Measurements from ENCODE around the gene MACC1. TPM values are rescaled to one million over a fixed set of nuclear protein-coding genes. Genes with fewer than 3 reads are reported as not detected.

Gene MACC1
- total and polyA plus RNA-seq, 4 donors: 0.69 to 3.0 (median 1.7) TPM; not detected in 1

DNA sequence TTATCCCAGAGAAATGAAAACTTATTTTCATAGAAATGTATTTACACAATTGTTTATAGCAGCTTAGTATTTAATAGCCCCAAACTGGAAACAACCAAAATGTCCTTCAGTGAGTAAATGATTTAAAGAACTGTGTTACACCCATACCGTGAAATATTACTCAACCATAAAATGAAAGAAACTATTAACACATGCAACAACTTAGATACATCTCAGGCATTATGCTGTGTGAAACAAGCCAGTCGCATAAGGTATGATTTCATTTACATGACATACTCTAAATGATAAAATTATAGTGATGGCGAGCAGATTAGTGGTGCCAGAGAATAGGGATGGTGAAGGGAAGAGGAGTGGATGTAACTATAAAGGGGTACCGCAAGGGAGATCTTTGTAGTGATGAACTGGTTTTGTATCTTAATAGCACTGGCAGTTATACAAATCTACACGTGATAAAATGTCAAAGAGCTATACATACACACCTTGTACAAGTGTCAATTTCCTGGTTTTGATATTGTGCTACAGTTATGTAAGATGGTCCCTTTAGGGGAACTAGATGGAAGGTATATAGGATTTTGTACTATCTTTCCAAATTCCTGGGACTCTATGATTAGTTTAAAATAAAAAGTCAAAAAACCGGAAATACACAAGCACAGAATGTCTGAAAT lies 40.5 kb downstream of the MACC1 start:
- intact Hi-C loops (cut with DNase I): loop anchor here in 1 of 2 donors (10.0 kb wide), 1 partner anchor 432 kb away; no protein-coding TSS in a partner anchor
- no peak for DNase-seq
- no peaks in the 10 kb centered on the region for H3K4me1 ChIP-seq (ENCODE audit: control insufficient read depth in 1 of 2, insufficient read depth in 2 of 2, low read length in 2 of 2)

DNA sequence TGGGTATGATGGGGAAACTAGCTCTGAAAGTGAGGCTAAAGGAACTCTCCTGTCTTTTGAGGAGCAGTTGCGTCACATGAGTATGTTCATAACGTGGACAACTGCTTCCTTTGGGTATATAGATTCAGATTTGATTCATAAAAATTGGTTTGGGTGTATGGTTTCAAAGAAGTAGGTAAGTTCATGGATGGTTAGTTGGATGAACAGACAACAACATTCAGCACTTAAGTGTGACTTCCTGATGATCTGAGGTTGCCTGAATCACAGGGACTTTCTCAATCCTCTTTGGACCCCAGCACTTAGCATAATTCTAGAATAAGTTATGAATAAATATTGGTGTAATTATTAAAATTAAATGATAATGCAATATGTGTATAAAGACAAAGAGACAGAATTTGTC lies 43.4 kb downstream of the MACC1 start:
- H3K27ac ChIP-seq (ENCODE audit: low read depth in 1 of 2, low read length in 2 of 2): no peak overlapping the region
- 79% methylated on average over 2 of the region's 2 CpGs for WGBS, 2 donors
- DNase-seq (no peak), ATAC-seq (ENCODE audit: low FRiP score) (no peak)
- H3K9me3 ChIP-seq (ENCODE audit: control insufficient read depth, low read length): no peaks in the 10 kb centered on the region
- H3K4me1 ChIP-seq (ENCODE audit: control insufficient read depth in 1 of 2, insufficient read depth in 2 of 2, low read length in 2 of 2): no peaks in the 10 kb centered on the region
- no peak overlapping the region for H3K4me3 ChIP-seq (ENCODE audit: low read length in 2 of 2)
- no peaks in the 10 kb centered on the region for H3K36me3 ChIP-seq (ENCODE audit: control insufficient read depth in 1 of 2, insufficient read depth in 2 of 2, low read length in 1 of 2)
- no peaks in the 10 kb centered on the region for H3K27me3 ChIP-seq (ENCODE audit: control insufficient read depth in 1 of 2, insufficient read depth in 2 of 2, low read length in 1 of 2)
- intact Hi-C loops (cut with DNase I): loop anchor here in 1 of 2 donors (10.0 kb wide), 1 partner anchor 429 kb away; no protein-coding TSS in a partner anchor

More for the DNA sequence above, 40.5 kb downstream of the MACC1 start:
- no peaks in the 10 kb centered on the region for H3K27me3 ChIP-seq (ENCODE audit: control insufficient read depth in 1 of 2, insufficient read depth in 2 of 2, low read length in 1 of 2)
- H3K36me3 ChIP-seq (ENCODE audit: control insufficient read depth in 1 of 2, insufficient read depth in 2 of 2, low read length in 1 of 2): no peaks in the 10 kb centered on the region
- H3K9me3 ChIP-seq (ENCODE audit: control insufficient read depth, low read length): no peaks in the 10 kb centered on the region
- 66 to 67% methylated on average over 6 of the region's 6 CpGs for WGBS, 2 donors
- ATAC-seq (ENCODE audit: low FRiP score): no peak
- H3K4me3 ChIP-seq (ENCODE audit: low read length in 2 of 2): no peak overlapping the region
- H3K27ac ChIP-seq (ENCODE audit: low read depth in 1 of 2, low read length in 2 of 2): no peak overlapping the region

DNA sequence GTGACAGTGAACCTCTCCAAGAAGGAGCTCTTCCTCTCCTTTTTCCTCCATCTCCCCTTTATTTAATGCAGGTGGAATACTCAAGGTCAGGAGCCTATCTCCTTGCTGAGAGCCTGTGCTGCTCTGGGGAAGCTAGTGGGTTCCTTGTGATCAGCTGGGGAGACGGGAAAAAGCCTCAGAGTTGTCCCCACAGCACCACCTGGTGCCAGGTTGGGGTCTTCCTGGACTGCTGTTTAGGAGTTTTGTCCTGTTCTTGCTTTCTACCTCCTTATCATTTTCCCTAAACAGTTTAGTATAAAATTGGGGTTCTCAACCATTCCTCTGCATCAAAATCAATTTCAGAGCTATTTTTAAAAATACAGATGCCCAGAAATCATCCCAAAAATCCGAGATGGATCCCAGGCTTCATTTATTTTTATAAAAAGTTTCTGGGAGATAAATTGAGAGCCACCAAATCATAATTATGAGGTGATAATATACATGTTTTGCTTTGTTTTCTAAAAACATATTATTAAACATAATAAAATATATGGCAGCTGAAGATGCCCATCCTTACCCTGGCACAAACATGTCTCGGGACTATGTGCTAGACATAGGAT lies 44.3 kb downstream of the MACC1 start:
- no peaks in the 10 kb centered on the region for H3K9me3 ChIP-seq (ENCODE audit: control insufficient read depth, low read length)
- 32 to 37% methylated on average over 3 of the region's 3 CpGs for WGBS, 2 donors
- no peak overlapping the region for H3K4me3 ChIP-seq (ENCODE audit: low read length in 2 of 2)
- H3K27me3 ChIP-seq (ENCODE audit: control insufficient read depth in 1 of 2, insufficient read depth in 2 of 2, low read length in 1 of 2): no peaks in the 10 kb centered on the region
- intact Hi-C loops (cut with DNase I): loop anchor here in 1 of 2 donors (10.0 kb wide), 1 partner anchor 428 kb away; no protein-coding TSS in a partner anchor
- ATAC-seq (ENCODE audit: low FRiP score) (peak; percentile 74), DNase-seq (peak; percentile 66 to 80)
- no peaks in the 10 kb centered on the region for H3K36me3 ChIP-seq (ENCODE audit: control insufficient read depth in 1 of 2, insufficient read depth in 2 of 2, low read length in 1 of 2)
- no peak overlapping the region for H3K27ac ChIP-seq (ENCODE audit: low read depth in 1 of 2, low read length in 2 of 2)
- H3K4me1 ChIP-seq (ENCODE audit: control insufficient read depth in 1 of 2, insufficient read depth in 2 of 2, low read length in 2 of 2): no peaks in the 10 kb centered on the region

GRCh38 chr7:20170633-20171032 lies 46.6 kb downstream of the MACC1 start:
- H3K4me1 ChIP-seq (ENCODE audit: control insufficient read depth in 1 of 2, insufficient read depth in 2 of 2, low read length in 2 of 2): no peaks in the 10 kb centered on the region
- 29 to 39% methylated on average over 2 of the region's 2 CpGs for WGBS, 2 donors
- intact Hi-C loops (cut with DNase I): loop anchor here in 1 of 2 donors (10.0 kb wide), 1 partner anchor 426 kb away; no protein-coding TSS in a partner anchor
- DNase-seq (no peak), ATAC-seq (ENCODE audit: low FRiP score) (no peak)
- no peaks in the 10 kb centered on the region for H3K9me3 ChIP-seq (ENCODE audit: control insufficient read depth, low read length)
- H3K27ac ChIP-seq (ENCODE audit: low read depth in 1 of 2, low read length in 2 of 2): no peak overlapping the region
- H3K27me3 ChIP-seq (ENCODE audit: control insufficient read depth in 1 of 2, insufficient read depth in 2 of 2, low read length in 1 of 2): no peaks in the 10 kb centered on the region
- H3K36me3 ChIP-seq (ENCODE audit: control insufficient read depth in 1 of 2, insufficient read depth in 2 of 2, low read length in 1 of 2): no peaks in the 10 kb centered on the region
- H3K4me3 ChIP-seq (ENCODE audit: low read length in 2 of 2): no peak overlapping the region

GRCh38 chr7:20165146-20165510 lies 52.1 kb downstream of the MACC1 start:
- Histone ChIP-seq H3K4me3 (ENCODE audit: low read length in 2 of 2) (no peak overlapping the region), H3K27ac (ENCODE audit: low read depth in 1 of 2, low read length in 2 of 2) (no peak overlapping the region), H3K27me3 (ENCODE audit: control insufficient read depth in 1 of 2, insufficient read depth in 2 of 2, low read length in 1 of 2) (no peaks in the 10 kb centered on the region), H3K9me3 (ENCODE audit: control insufficient read depth, low read length) (no peaks in the 10 kb centered on the region), H3K36me3 (ENCODE audit: control insufficient read depth in 1 of 2, insufficient read depth in 2 of 2, low read length in 1 of 2) (no peaks in the 10 kb centered on the region), H3K4me1 (ENCODE audit: control insufficient read depth in 1 of 2, insufficient read depth in 2 of 2, low read length in 2 of 2) (no peaks in the 10 kb centered on the region)
- WGBS, 2 donors: 10 to 30% methylated on average over 1 of the region's 1 CpG
- ATAC-seq (ENCODE audit: low FRiP score): no peak
- intact Hi-C loops (cut with DNase I): loop anchor here (5.0 to 10.0 kb wide), 2 partner anchors 427 to 430 kb away; no protein-coding TSS in a partner anchor
- no peak for DNase-seq

DNA sequence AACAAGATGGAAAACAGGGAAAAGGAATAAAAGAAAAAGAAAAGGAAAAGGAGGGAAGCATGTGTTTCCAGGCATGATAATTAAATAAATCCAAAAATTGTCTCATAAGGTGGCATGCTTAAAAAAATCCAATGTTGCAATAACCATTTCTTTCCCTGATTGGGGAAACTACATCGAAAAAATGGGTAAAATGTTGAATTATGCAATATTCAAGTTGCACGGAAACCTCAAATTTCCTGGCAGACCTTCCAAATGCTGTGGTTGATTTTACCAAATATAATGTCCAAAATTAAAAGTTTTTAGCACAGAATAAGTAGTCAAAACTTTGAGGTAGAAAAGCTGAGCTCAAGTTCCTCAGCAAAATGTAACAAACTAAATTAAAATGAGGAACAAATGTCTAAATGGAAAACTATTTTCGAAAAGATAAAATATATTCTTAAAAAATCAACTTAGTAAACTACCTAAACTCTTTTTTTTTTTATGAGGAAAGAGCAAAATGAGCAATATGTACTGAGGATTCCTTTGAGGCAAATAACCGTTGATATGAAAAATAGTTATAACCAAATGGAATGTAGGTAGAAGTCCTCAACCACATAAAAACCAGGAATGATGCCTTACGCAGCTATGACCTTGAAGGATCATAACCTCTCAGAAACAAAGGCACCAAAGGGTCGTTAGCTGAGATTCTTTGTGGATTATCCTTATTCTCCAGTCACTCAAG lies 52.6 kb downstream of the MACC1 start:
- Histone ChIP-seq H3K9me3 (ENCODE audit: control insufficient read depth, low read length) (peaks cover under 1% of the 10 kb centered on the region), H3K27me3 (ENCODE audit: control insufficient read depth in 1 of 2, insufficient read depth in 2 of 2, low read length in 1 of 2) (no peaks in the 10 kb centered on the region), H3K36me3 (ENCODE audit: control insufficient read depth in 1 of 2, insufficient read depth in 2 of 2, low read length in 1 of 2) (no peaks in the 10 kb centered on the region), H3K27ac (ENCODE audit: low read depth in 1 of 2, low read length in 2 of 2) (no peak overlapping the region), H3K4me1 (ENCODE audit: control insufficient read depth in 1 of 2, insufficient read depth in 2 of 2, low read length in 2 of 2) (no peaks in the 10 kb centered on the region), H3K4me3 (ENCODE audit: low read length in 2 of 2) (no peak overlapping the region)
- intact Hi-C loops (cut with DNase I): loop anchor here (5.0 to 10.0 kb wide), 2 partner anchors 428 to 430 kb away; no protein-coding TSS in a partner anchor
- DNase-seq (no peak), ATAC-seq (ENCODE audit: low FRiP score) (no peak)
- 76 to 79% methylated on average over 6 of the region's 6 CpGs for WGBS, 2 donors

GRCh38 chr7:20162665-20163064 lies 54.5 kb downstream of the MACC1 start:
- DNase-seq (no peak), ATAC-seq (ENCODE audit: low FRiP score) (no peak)
- no peaks in the 10 kb centered on the region for H3K4me1 ChIP-seq (ENCODE audit: control insufficient read depth in 1 of 2, insufficient read depth in 2 of 2, low read length in 2 of 2)
- intact Hi-C loops (cut with DNase I): loop anchor here in 1 of 2 donors (10.0 kb wide), 1 partner anchor 432 kb away; no protein-coding TSS in a partner anchor
- 86 to 100% methylated on average over 1 of the region's 1 CpG for WGBS, 2 donors
- no peak overlapping the region for H3K4me3 ChIP-seq (ENCODE audit: low read length in 2 of 2)
- H3K9me3 ChIP-seq (ENCODE audit: control insufficient read depth, low read length): peaks cover 1% of the 10 kb centered on the region
- no peak overlapping the region for H3K27ac ChIP-seq (ENCODE audit: low read depth in 1 of 2, low read length in 2 of 2)
- no peaks in the 10 kb centered on the region for H3K27me3 ChIP-seq (ENCODE audit: control insufficient read depth in 1 of 2, insufficient read depth in 2 of 2, low read length in 1 of 2)
- H3K36me3 ChIP-seq (ENCODE audit: control insufficient read depth in 1 of 2, insufficient read depth in 2 of 2, low read length in 1 of 2): no peaks in the 10 kb centered on the region

GRCh38 chr7:20159226-20159747 lies 57.9 kb downstream of the MACC1 start:
- Histone ChIP-seq H3K36me3 (ENCODE audit: control insufficient read depth in 1 of 2, insufficient read depth in 2 of 2, low read length in 1 of 2) (no peaks in the 10 kb centered on the region), H3K27me3 (ENCODE audit: control insufficient read depth in 1 of 2, insufficient read depth in 2 of 2, low read length in 1 of 2) (no peaks in the 10 kb centered on the region), H3K4me1 (ENCODE audit: control insufficient read depth in 1 of 2, insufficient read depth in 2 of 2, low read length in 2 of 2) (no peaks in the 10 kb centered on the region), H3K4me3 (ENCODE audit: low read length in 2 of 2) (no peak overlapping the region), H3K27ac (ENCODE audit: low read depth in 1 of 2, low read length in 2 of 2) (no peak overlapping the region), H3K9me3 (ENCODE audit: control insufficient read depth, low read length) (peaks cover 1% of the 10 kb centered on the region)
- intact Hi-C loops (cut with DNase I): no loop called here
- DNase-seq (no peak), ATAC-seq (ENCODE audit: low FRiP score) (no peak)
- 94% methylated on average over 6 of the region's 6 CpGs for WGBS, 2 donors
